Endothelial cell of umbilical vein (primary cell): ENCODE data around the gene DGCR2. TPM values are rescaled to one million over a fixed set of nuclear protein-coding genes. Genes with fewer than 3 reads are reported as not detected.
"Not testable (repeated sequence)": the region's sequence is repeated elsewhere in the genome, so short reads cannot be mapped to it uniquely, and the experiment has no call there.

Experiments
- BruUV-seq: library from RNA; stranded (reverse); fragments of 400-500 nt; replicated peaks from 2 replicates; lab custom pipeline; 2021; lab: Mats Ljungman, UMichigan
- CTCF ChIA-PET: fragments of 300-600, 350-600 bp; sonication (Branson Sonifier 250); formaldehyde crosslinking; loops from one replicate; lab custom pipeline; 2021; ENCODE audit warnings: antibody characterized with exemption, inconsistent platforms; lab: Charles Lee
- POLR2A ChIA-PET: fragments of 300-600, 350-600 bp; sonication (Branson Sonifier 250); formaldehyde crosslinking; loops from one replicate; lab custom pipeline; 2021; ENCODE audit warnings: antibody characterized with exemption, inconsistent platforms; lab: Charles Lee
- DNase-seq: peaks from one replicate; pipeline ENCODE4 v3.0.0-alpha.2; 2011; ENCODE audit warnings: low read depth, low spot score
- FAIRE-seq: peaks from 2 replicates; lab custom pipeline; 2011; peaks lifted over from hg19 to GRCh38; lab: Jason Lieb, UNC
- H2AFZ ChIP-seq: 2 replicates; pipeline ENCODE4 v1.6.0; 2012; ENCODE audit warnings: low read depth, low read length, control low read depth, inconsistent platforms
- H3K27ac ChIP-seq: 2 replicates; pipeline ENCODE4 v1.5.1; 2011; ENCODE audit warnings: low read depth, mild to moderate bottlenecking, control low read depth, low read length, moderate library complexity; ENCODE audit not compliant: insufficient read depth
- H3K27me3 ChIP-seq, 2 experiments: 2 replicates each; pipeline versions ENCODE4 v1.6.0 to v1.6.1; 2011; ENCODE audit warnings: low read length in 2 of 2, mixed read lengths in 1 of 2; ENCODE audit not compliant: control insufficient read depth in 2 of 2, insufficient read depth in 2 of 2
- H3K36me3 ChIP-seq, 2 experiments: 2 replicates in 1 of 2; 3 replicates in 1 of 2; pipeline ENCODE4 v1.5.1; 2011; ENCODE audit warnings: low read length in 2 of 2, mild to moderate bottlenecking in 1 of 2, moderate library complexity in 1 of 2; ENCODE audit not compliant: control insufficient read depth in 2 of 2, insufficient read depth in 2 of 2; ENCODE audit errors: extremely low read depth in 1 of 2
- H3K4me1 ChIP-seq: 3 replicates; pipeline ENCODE4 v1.5.1; 2011; ENCODE audit warnings: mild to moderate bottlenecking, low read length; ENCODE audit not compliant: control insufficient read depth, insufficient read depth; ENCODE audit errors: extremely low read depth
- H3K4me2 ChIP-seq: 2 replicates; pipeline ENCODE4 v1.6.1; 2011; ENCODE audit warnings: low read length, control low read depth, mixed read lengths; ENCODE audit not compliant: insufficient read depth
- H3K4me3 ChIP-seq, 3 experiments: fragments of 200-600 bp in 1 of 3; sonication (generic), shearing (Covaris generic) in 1 of 3; replicated peaks in 1 of 3; 2 replicates each; pipeline ENCODE4 v1.5.1; 2011 to 2016; ENCODE audit warnings: control low read depth in 3 of 3, low read length in 3 of 3, mild to moderate bottlenecking in 2 of 3, inconsistent platforms in 1 of 3, low read depth in 1 of 3, moderate library complexity in 1 of 3; ENCODE audit not compliant: insufficient read depth in 1 of 3
- H3K79me2 ChIP-seq: 2 replicates; pipeline ENCODE4 v1.6.0; 2012; ENCODE audit warnings: low read length, inconsistent platforms; ENCODE audit not compliant: control insufficient read depth, insufficient read depth
- H3K9ac ChIP-seq: replicated peaks from 2 replicates; pipeline ENCODE3; 2011; ENCODE audit warnings: low read length, control low read depth; ENCODE audit not compliant: insufficient read depth; ENCODE audit errors: extremely low read depth
- H3K9me1 ChIP-seq: replicated peaks from 3 replicates; pipeline ENCODE4 v1.6.0; 2011; ENCODE audit warnings: mild to moderate bottlenecking, low read length; ENCODE audit not compliant: control insufficient read depth, insufficient read depth; ENCODE audit errors: extremely low read depth
- H3K9me3 ChIP-seq: replicated peaks from 2 replicates; pipeline ENCODE4 v1.5.1; 2012; ENCODE audit warnings: low read length, inconsistent platforms; ENCODE audit not compliant: control insufficient read depth, insufficient read depth
- H4K20me1 ChIP-seq: replicated peaks from 2 replicates; pipeline ENCODE3; 2011; ENCODE audit warnings: mild to moderate bottlenecking, low read length; ENCODE audit not compliant: control insufficient read depth, insufficient read depth; ENCODE audit errors: extremely low read depth
- dilution Hi-C: fragments of 300-500 bp; cut with MboI; formaldehyde crosslinking; loops from one replicate; pipeline ENCODE4 v1.15.0; 2019; ENCODE audit warnings: low sequenced_read_pairs; ENCODE audit not compliant: extremely low pct_ligation_motif_present
- intact Hi-C: fragments of 100-400 bp; cut with micrococcal nuclease; formaldehyde crosslinking; loops from one replicate; pipeline ENCODE4 v1.10.0; 2022
- polyA plus RNA-seq, 4 experiments: library from polyadenylated mRNA; depleted of rRNA in 3 of 4; stranded (reverse) in 3 of 4; unstranded in 1 of 4; fragments of >200 nt; gene quantifications; 2 replicates each; pipeline versions ENCODE4 v1.2.1 to v1.2.3, GENCODE V29; 2011 to 2012; ENCODE audit warnings: missing spikeins in 1 of 4
- total RNA-seq: library from RNA; stranded (reverse); gene quantifications from 2 replicates; pipeline ENCODE4 v1.2.3, GENCODE V29; 2021

Gene DGCR2
- total and polyA plus RNA-seq, 2 donors (not counting 3 experiments of a cell fraction or from before 2014, with no cell fraction given), result 44.8 to 51.2 TPM

- H3K4me3 ChIP-seq, FAIRE-seq, dilution Hi-C loops: not testable (repeated sequence)
These were observed 96.1 kb downstream of the DGCR2 start for GRCh38 chr22:19026080-19026479.

GRCh38 chr22:19024956-19025489, 97.2 kb downstream of the DGCR2 start:
- H3K4me1 ChIP-seq, CTCF ChIA-PET, H3K9ac ChIP-seq, BruUV-seq, H3K36me3 ChIP-seq, H3K4me2 ChIP-seq, H3K27me3 ChIP-seq, H4K20me1 ChIP-seq, H3K9me3 ChIP-seq, intact Hi-C loops, FAIRE-seq, DNase-seq, H3K79me2 ChIP-seq, POLR2A ChIA-PET, H3K27ac ChIP-seq, dilution Hi-C loops, H2AFZ ChIP-seq, H3K9me1 ChIP-seq, H3K4me3 ChIP-seq: not testable (repeated sequence)

More at GRCh38 chr22:19026080-19026479, 96.1 kb downstream of the DGCR2 start:
- H3K27ac ChIP-seq, H3K79me2 ChIP-seq, H3K4me2 ChIP-seq, intact Hi-C loops, DNase-seq, BruUV-seq, CTCF ChIA-PET, H3K9ac ChIP-seq, H3K9me1 ChIP-seq, POLR2A ChIA-PET, H3K36me3 ChIP-seq, H3K9me3 ChIP-seq, H3K4me1 ChIP-seq, H4K20me1 ChIP-seq, H2AFZ ChIP-seq: not testable (repeated sequence)
- H3K27me3 ChIP-seq, result peaks cover 10% of the 10 kb centered on the region in 2 experiments

GRCh38 chr22:19023931-19024330, 98.3 kb downstream of the DGCR2 start:
- DNase-seq, dilution Hi-C loops, H3K36me3 ChIP-seq, POLR2A ChIA-PET, H3K27me3 ChIP-seq, H3K79me2 ChIP-seq, H3K27ac ChIP-seq, H3K4me2 ChIP-seq, CTCF ChIA-PET, H3K9me3 ChIP-seq, H2AFZ ChIP-seq, H3K4me3 ChIP-seq, H4K20me1 ChIP-seq, BruUV-seq, FAIRE-seq, H3K9me1 ChIP-seq, H3K9ac ChIP-seq, intact Hi-C loops, H3K4me1 ChIP-seq: not testable (repeated sequence)
